Endothelial cell of umbilical vein (primary cell): ENCODE results near the gene DENND1A.

Experiments used
- EZH2 ChIP-seq: IDR thresholded peaks from 2 replicates; pipeline ENCODE4 v1.6.1; 2012; ENCODE audit warnings: borderline replicate concordance, low read depth, mild to moderate bottlenecking, moderate library complexity, low read length, inconsistent platforms; ENCODE audit not compliant: severe bottlenecking
- JUN ChIP-seq: IDR thresholded peaks from 2 replicates; pipeline ENCODE4 v1.6.1; 2011; ENCODE audit warnings: borderline replicate concordance, low read depth; ENCODE audit not compliant: insufficient read length, insufficient read depth
- MYC ChIP-seq: IDR thresholded peaks from one replicate; pipeline ENCODE4 v1.6.1; 2011; ENCODE audit warnings: mild to moderate bottlenecking, low read depth, low read length
- POLR2A ChIP-seq: IDR thresholded peaks from 2 replicates; pipeline ENCODE4 v1.6.1; 2012; ENCODE audit warnings: low read depth, mild to moderate bottlenecking, control low read depth, low read length
- POLR2AphosphoS5 ChIP-seq: IDR thresholded peaks from 2 replicates; pipeline ENCODE4 v1.6.1; 2012; ENCODE audit warnings: low read depth, mild to moderate bottlenecking, control low read depth, low read length, moderate library complexity; ENCODE audit not compliant: insufficient read depth
- TF ChIP-seq, protein P1 (sequence below), 2 donors: IDR thresholded peaks; 1 replicate in 1 of 2; 2 replicates in 1 of 2; pipeline ENCODE4 v1.5.1; 2011; ENCODE audit warnings: low read length in 2 of 2, mild to moderate bottlenecking in 2 of 2, moderate library complexity in 2 of 2, control low read depth in 1 of 2, inconsistent platforms in 1 of 2, low read depth in 1 of 2; ENCODE audit not compliant: insufficient read depth in 1 of 2; ENCODE audit errors: extremely low read depth in 1 of 2
- TF ChIP-seq, protein P2 (sequence below): IDR thresholded peaks from 2 replicates; pipeline ENCODE4 v1.6.1; 2011; ENCODE audit not compliant: insufficient read depth, insufficient read length

DNA sequence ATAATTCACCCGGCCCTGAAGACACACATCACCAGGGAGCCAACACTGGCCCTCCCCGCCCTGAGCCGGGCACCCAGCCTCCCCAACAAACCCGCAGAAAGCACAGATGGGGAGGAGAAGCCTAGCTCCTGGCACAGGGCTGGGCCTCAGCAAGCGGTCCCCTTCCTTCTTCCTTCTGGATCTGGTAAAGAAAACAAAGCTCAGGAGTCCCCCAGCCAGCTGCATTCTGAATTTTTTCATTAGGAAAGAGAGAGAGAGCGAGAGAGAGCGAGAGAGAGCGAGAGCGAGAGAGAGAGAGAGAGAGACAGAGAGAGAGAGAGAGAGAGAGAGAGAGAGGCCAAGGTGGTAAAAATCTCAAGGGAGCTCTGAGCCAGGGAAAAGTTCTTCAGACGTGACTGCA is 378.2 kb downstream of the DENND1A start:
- TF ChIP-seq, protein P1, sequence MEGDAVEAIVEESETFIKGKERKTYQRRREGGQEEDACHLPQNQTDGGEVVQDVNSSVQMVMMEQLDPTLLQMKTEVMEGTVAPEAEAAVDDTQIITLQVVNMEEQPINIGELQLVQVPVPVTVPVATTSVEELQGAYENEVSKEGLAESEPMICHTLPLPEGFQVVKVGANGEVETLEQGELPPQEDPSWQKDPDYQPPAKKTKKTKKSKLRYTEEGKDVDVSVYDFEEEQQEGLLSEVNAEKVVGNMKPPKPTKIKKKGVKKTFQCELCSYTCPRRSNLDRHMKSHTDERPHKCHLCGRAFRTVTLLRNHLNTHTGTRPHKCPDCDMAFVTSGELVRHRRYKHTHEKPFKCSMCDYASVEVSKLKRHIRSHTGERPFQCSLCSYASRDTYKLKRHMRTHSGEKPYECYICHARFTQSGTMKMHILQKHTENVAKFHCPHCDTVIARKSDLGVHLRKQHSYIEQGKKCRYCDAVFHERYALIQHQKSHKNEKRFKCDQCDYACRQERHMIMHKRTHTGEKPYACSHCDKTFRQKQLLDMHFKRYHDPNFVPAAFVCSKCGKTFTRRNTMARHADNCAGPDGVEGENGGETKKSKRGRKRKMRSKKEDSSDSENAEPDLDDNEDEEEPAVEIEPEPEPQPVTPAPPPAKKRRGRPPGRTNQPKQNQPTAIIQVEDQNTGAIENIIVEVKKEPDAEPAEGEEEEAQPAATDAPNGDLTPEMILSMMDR (IDR thresholded peaks at IDR 0.05; ENCODE audit: extremely low read depth in 1 of 2, insufficient read depth in 1 of 2, low read depth in 1 of 2, low read length in 2 of 2): no peak
- TF ChIP-seq MYC (no peak), POLR2A (no peak), JUN (no peak), EZH2 (no peak), POLR2AphosphoS5 (no peak)
- TF ChIP-seq, protein P2, sequence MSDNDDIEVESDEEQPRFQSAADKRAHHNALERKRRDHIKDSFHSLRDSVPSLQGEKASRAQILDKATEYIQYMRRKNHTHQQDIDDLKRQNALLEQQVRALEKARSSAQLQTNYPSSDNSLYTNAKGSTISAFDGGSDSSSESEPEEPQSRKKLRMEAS: no peak
